Measurements from ENCODE around the gene MRPL54. TPM values are rescaled to one million over a fixed set of nuclear protein-coding genes. Genes with fewer than 3 reads are reported as not detected.

MRPL54 gene
- polyA plus RNA-seq, 1 donor from 2014 or later: 74.7 TPM

DNA sequence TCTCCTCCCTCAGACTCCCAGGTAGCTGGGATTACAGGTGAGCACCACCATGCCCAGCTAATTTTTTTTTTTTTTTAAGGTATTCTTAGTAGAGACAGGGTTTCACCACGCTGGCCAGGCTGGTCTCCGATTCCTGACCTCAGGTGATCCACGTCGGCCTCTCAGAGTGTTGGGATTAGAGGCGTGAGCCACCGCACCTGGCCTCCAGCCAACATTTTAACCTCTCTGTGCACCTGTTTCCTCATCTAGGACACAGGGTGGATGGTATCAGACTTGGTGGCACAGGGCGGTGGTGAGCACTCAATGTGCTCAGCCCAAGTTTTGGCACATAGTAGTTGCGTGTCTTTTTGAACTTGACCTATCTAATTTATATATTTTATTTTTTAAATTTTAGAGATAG lies 13.5 kb upstream of the MRPL54 start:
- no peaks in the 10 kb centered on the region for H3K9me3 ChIP-seq (ENCODE audit: low read length)
- H3K4me2 ChIP-seq (ENCODE audit: low read length): no peak overlapping the region
- H2AFZ ChIP-seq (ENCODE audit: low read depth, low read length): no peak overlapping the region
- H3K36me3 ChIP-seq (ENCODE audit: insufficient read depth, low read length): no peaks in the 10 kb centered on the region
- H3K9ac ChIP-seq (ENCODE audit: low read length): no peak overlapping the region
- H3K79me2 ChIP-seq (replicated peaks; ENCODE audit: insufficient read depth, low read length): no peaks in the 10 kb centered on the region
- TF ChIP-seq, protein P1, sequence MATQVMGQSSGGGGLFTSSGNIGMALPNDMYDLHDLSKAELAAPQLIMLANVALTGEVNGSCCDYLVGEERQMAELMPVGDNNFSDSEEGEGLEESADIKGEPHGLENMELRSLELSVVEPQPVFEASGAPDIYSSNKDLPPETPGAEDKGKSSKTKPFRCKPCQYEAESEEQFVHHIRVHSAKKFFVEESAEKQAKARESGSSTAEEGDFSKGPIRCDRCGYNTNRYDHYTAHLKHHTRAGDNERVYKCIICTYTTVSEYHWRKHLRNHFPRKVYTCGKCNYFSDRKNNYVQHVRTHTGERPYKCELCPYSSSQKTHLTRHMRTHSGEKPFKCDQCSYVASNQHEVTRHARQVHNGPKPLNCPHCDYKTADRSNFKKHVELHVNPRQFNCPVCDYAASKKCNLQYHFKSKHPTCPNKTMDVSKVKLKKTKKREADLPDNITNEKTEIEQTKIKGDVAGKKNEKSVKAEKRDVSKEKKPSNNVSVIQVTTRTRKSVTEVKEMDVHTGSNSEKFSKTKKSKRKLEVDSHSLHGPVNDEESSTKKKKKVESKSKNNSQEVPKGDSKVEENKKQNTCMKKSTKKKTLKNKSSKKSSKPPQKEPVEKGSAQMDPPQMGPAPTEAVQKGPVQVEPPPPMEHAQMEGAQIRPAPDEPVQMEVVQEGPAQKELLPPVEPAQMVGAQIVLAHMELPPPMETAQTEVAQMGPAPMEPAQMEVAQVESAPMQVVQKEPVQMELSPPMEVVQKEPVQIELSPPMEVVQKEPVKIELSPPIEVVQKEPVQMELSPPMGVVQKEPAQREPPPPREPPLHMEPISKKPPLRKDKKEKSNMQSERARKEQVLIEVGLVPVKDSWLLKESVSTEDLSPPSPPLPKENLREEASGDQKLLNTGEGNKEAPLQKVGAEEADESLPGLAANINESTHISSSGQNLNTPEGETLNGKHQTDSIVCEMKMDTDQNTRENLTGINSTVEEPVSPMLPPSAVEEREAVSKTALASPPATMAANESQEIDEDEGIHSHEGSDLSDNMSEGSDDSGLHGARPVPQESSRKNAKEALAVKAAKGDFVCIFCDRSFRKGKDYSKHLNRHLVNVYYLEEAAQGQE (IDR thresholded peaks at IDR 0.05; ENCODE audit: borderline replicate concordance): no peak
- TF ChIP-seq MXI1 (conservative IDR thresholded peaks at IDR 0.05; ENCODE audit: poor library complexity, severe bottlenecking) (no peak), EZH2 (IDR thresholded peaks at IDR 0.05; ENCODE audit: borderline replicate concordance, insufficient read depth, low read length, poor library complexity, severe bottlenecking) (no peak), EP300 (conservative IDR thresholded peaks at IDR 0.05; ENCODE audit: poor library complexity, severe bottlenecking) (no peak), SMC3 (conservative IDR thresholded peaks at IDR 0.05; ENCODE audit: poor library complexity) (no peak), POLR2AphosphoS5 (IDR thresholded peaks at IDR 0.05) (no peak), TAF1 (IDR thresholded peaks at IDR 0.05; ENCODE audit: low read depth) (no peak), RAD21 (conservative IDR thresholded peaks at IDR 0.05) (no peak)
- TF ChIP-seq, protein P2, sequence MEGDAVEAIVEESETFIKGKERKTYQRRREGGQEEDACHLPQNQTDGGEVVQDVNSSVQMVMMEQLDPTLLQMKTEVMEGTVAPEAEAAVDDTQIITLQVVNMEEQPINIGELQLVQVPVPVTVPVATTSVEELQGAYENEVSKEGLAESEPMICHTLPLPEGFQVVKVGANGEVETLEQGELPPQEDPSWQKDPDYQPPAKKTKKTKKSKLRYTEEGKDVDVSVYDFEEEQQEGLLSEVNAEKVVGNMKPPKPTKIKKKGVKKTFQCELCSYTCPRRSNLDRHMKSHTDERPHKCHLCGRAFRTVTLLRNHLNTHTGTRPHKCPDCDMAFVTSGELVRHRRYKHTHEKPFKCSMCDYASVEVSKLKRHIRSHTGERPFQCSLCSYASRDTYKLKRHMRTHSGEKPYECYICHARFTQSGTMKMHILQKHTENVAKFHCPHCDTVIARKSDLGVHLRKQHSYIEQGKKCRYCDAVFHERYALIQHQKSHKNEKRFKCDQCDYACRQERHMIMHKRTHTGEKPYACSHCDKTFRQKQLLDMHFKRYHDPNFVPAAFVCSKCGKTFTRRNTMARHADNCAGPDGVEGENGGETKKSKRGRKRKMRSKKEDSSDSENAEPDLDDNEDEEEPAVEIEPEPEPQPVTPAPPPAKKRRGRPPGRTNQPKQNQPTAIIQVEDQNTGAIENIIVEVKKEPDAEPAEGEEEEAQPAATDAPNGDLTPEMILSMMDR (IDR thresholded peaks at IDR 0.05; ENCODE audit: poor library complexity, severe bottlenecking): no peak
- H3K27ac ChIP-seq (ENCODE audit: low read length): no peak overlapping the region
- no peaks in the 10 kb centered on the region for H4K20me1 ChIP-seq (ENCODE audit: insufficient read depth)
- no peaks in the 10 kb centered on the region for H3F3A ChIP-seq (ENCODE audit: insufficient read depth, low read length, poor library complexity, severe bottlenecking)
- no peaks in the 10 kb centered on the region for H3K9me2 ChIP-seq (ENCODE audit: insufficient read depth, low read length)
- no peak overlapping the region for H3K4me3 ChIP-seq (ENCODE audit: low read length)
- no peaks in the 10 kb centered on the region for H3K27me3 ChIP-seq (ENCODE audit: insufficient read depth, low read depth, low read length)

DNA sequence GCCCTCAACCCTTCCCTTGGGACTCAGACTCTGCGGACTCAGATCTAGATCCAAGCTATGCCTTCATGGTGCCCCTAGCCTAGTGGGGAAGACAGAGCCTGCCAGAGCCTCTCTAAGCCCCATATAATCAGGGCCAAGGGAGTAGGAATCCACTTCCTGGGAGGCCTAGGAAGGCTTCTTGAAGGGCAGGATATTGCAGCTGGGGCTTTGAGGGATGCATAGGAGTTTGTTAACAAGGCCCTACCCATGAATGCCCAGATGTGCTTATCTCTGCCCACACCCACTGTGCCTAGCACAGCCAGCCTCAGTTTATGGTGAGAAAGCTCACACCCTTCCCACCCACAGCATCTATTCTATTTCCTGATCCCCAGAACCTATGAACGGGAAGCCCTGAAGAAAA lies 12.3 kb upstream of the MRPL54 start:
- Histone ChIP-seq H3K4me2 (ENCODE audit: low read length) (no peak overlapping the region), H3K27me3 (ENCODE audit: insufficient read depth, low read depth, low read length) (no peaks in the 10 kb centered on the region), H3K79me2 (replicated peaks; ENCODE audit: insufficient read depth, low read length) (no peaks in the 10 kb centered on the region), H3F3A (ENCODE audit: insufficient read depth, low read length, poor library complexity, severe bottlenecking) (no peaks in the 10 kb centered on the region), H3K4me3 (ENCODE audit: low read length) (no peak overlapping the region), H3K9ac (ENCODE audit: low read length) (no peak overlapping the region), H3K9me2 (ENCODE audit: insufficient read depth, low read length) (no peaks in the 10 kb centered on the region), H3K36me3 (ENCODE audit: insufficient read depth, low read length) (no peaks in the 10 kb centered on the region), H3K27ac (ENCODE audit: low read length) (no peak overlapping the region), H2AFZ (ENCODE audit: low read depth, low read length) (no peak overlapping the region), H3K9me3 (ENCODE audit: low read length) (no peaks in the 10 kb centered on the region), H4K20me1 (ENCODE audit: insufficient read depth) (no peaks in the 10 kb centered on the region)
- no peak for TF ChIP-seq POLR2AphosphoS5 (IDR thresholded peaks at IDR 0.05)
- TF ChIP-seq, protein P1 (IDR thresholded peaks at IDR 0.05; ENCODE audit: borderline replicate concordance): no peak
- TF ChIP-seq SMC3 (conservative IDR thresholded peaks at IDR 0.05; ENCODE audit: poor library complexity): no peak
- no peak for TF ChIP-seq EZH2 (IDR thresholded peaks at IDR 0.05; ENCODE audit: borderline replicate concordance, insufficient read depth, low read length, poor library complexity, severe bottlenecking)
- TF ChIP-seq TAF1 (IDR thresholded peaks at IDR 0.05; ENCODE audit: low read depth): no peak
- TF ChIP-seq MXI1 (conservative IDR thresholded peaks at IDR 0.05; ENCODE audit: poor library complexity, severe bottlenecking): no peak
- TF ChIP-seq RAD21 (conservative IDR thresholded peaks at IDR 0.05): no peak
- TF ChIP-seq, protein P2 (IDR thresholded peaks at IDR 0.05; ENCODE audit: poor library complexity, severe bottlenecking): no peak
- no peak for TF ChIP-seq EP300 (conservative IDR thresholded peaks at IDR 0.05; ENCODE audit: poor library complexity, severe bottlenecking)

All from neural cell (in vitro differentiated cells).